B cell (primary cell): ENCODE data around the gene GUCD1. TPM values are rescaled to one million over a fixed set of nuclear protein-coding genes. Genes with fewer than 3 reads are reported as not detected.

Experiments
- ATAC-seq: fragments of 200-7000 bp; cut with Tn5 transposase; one replicate; pipeline ENCODE4 v1.10.0; 2021; ENCODE audit warnings: low read depth, mild to moderate bottlenecking, moderate number of reproducible peaks, moderate library complexity
- CTCF ChIA-PET: fragments of 350-600 bp; sonication (Branson Sonifier 250); formaldehyde crosslinking; loops from one replicate; lab custom pipeline; 2021; ENCODE audit warnings: antibody characterized with exemption, inconsistent platforms; lab: Charles Lee
- POLR2A ChIA-PET: fragments of 350-600 bp; sonication (Branson Sonifier 250); formaldehyde crosslinking; loops from one replicate; lab custom pipeline; 2021; ENCODE audit warnings: antibody characterized with exemption; lab: Charles Lee
- DNase-seq: peaks from one replicate; pipeline ENCODE4 v3.0.0; 2013
- H2AFZ ChIP-seq: 2 replicates; pipeline ENCODE4 v1.6.1; 2012; ENCODE audit warnings: mild to moderate bottlenecking, low read depth, low read length; ENCODE audit not compliant: insufficient read depth, poor library complexity, severe bottlenecking
- H3K27ac ChIP-seq, 2 donors: 1 replicate in 1 of 2; 2 replicates in 1 of 2; pipeline ENCODE4 v1.5.1; 2012 to 2013; ENCODE audit warnings: low read length in 2 of 2, mild to moderate bottlenecking in 2 of 2, moderate library complexity in 1 of 2
- H3K27me3 ChIP-seq, 4 experiments: fragments of 200-600 bp in 1 of 4; sonication (generic) in 1 of 4; replicated peaks in 1 of 4; 1 replicate in 2 of 4; 2 replicates in 2 of 4; pipeline versions ENCODE4 v1.6.1 to v1.7.0; 2013 to 2016; ENCODE audit warnings: low read length in 3 of 4, mild to moderate bottlenecking in 2 of 4, mixed read lengths in 1 of 4, moderate library complexity in 1 of 4; ENCODE audit not compliant: insufficient read depth in 4 of 4, control insufficient read depth in 3 of 4; ENCODE audit errors: control extremely low read depth in 1 of 4
- H3K36me3 ChIP-seq, 2 experiments: replicated peaks in 1 of 2; 1 replicate in 1 of 2; 2 replicates in 1 of 2; pipeline versions ENCODE4 v1.6.1 to v1.7.1; 2013; ENCODE audit warnings: low read length in 1 of 2; ENCODE audit not compliant: insufficient read depth in 2 of 2, control insufficient read depth in 1 of 2; ENCODE audit errors: control extremely low read depth in 1 of 2, extremely low read depth in 1 of 2
- H3K4me1 ChIP-seq, 2 donors: fragments of 200-600 bp in 1 of 2; sonication (generic) in 1 of 2; 1 replicate in 1 of 2; 2 replicates in 1 of 2; pipeline versions ENCODE4 v1.5.1 to v1.6.1; 2013 to 2017; ENCODE audit warnings: low read length in 2 of 2; ENCODE audit not compliant: control insufficient read depth in 2 of 2, insufficient read depth in 2 of 2
- H3K4me2 ChIP-seq: replicated peaks from 2 replicates; pipeline ENCODE3; 2012; ENCODE audit warnings: mild to moderate bottlenecking, low read depth, low read length; ENCODE audit not compliant: poor library complexity, severe bottlenecking
- H3K4me3 ChIP-seq, 5 experiments: fragments of 200-600 bp in 1 of 5; sonication (generic) in 1 of 5; 1 replicate in 3 of 5; 2 replicates in 2 of 5; pipeline versions ENCODE4 v1.5.1 to v1.7.0; 2011 to 2016; ENCODE audit warnings: low read length in 4 of 5, mild to moderate bottlenecking in 4 of 5, low read depth in 2 of 5, control low read depth in 1 of 5, moderate library complexity in 1 of 5; ENCODE audit not compliant: insufficient read depth in 1 of 5; ENCODE audit errors: control extremely low read depth in 1 of 5, extremely low read depth in 1 of 5
- H3K79me2 ChIP-seq: fragments of 200-600 bp; sonication (generic); one replicate; pipeline ENCODE4 v1.6.0; 2016; ENCODE audit warnings: low read length; ENCODE audit not compliant: control insufficient read depth, insufficient read depth
- H3K9ac ChIP-seq: fragments of 200-600 bp; sonication (generic); 2 replicates; pipeline ENCODE4 v1.6.1; 2017; ENCODE audit warnings: mild to moderate bottlenecking, low read length, moderate library complexity
- H3K9me3 ChIP-seq, 3 donors: one replicate each; pipeline versions ENCODE4 v1.6.1 to v1.7.1; 2013; ENCODE audit warnings: low read length in 2 of 3; ENCODE audit not compliant: control insufficient read depth in 2 of 3, insufficient read depth in 1 of 3; ENCODE audit errors: control extremely low read depth in 1 of 3
- H4K20me1 ChIP-seq: 2 replicates; pipeline ENCODE4 v1.6.0; 2012; ENCODE audit warnings: mild to moderate bottlenecking, low read length; ENCODE audit not compliant: insufficient read depth, control insufficient read depth, poor library complexity, severe bottlenecking
- H3K27ac Mint-ChIP-seq: one replicate; pipeline ENCODE4 v1.8.0; 2021; ENCODE audit warnings: mixed read lengths
- H3K27me3 Mint-ChIP-seq: one replicate; pipeline ENCODE4 v1.8.0; 2021; ENCODE audit warnings: mixed read lengths
- H3K4me1 Mint-ChIP-seq: one replicate; pipeline ENCODE4 v1.8.0; 2021; ENCODE audit warnings: mixed read lengths
- H3K4me3 Mint-ChIP-seq: one replicate; pipeline ENCODE4 v1.8.0; 2021; ENCODE audit warnings: mixed read lengths
- H3K9me3 Mint-ChIP-seq: one replicate; pipeline ENCODE4 v1.8.0; 2022; ENCODE audit warnings: mixed read lengths; ENCODE audit not compliant: insufficient read depth
- CTCF ChIP-seq: fragments of 200-600 bp; IDR thresholded peaks from one replicate; pipeline ENCODE4 v1.8.0; 2022; ENCODE audit warnings: antibody characterized with exemption, mild to moderate bottlenecking
- EZH2 ChIP-seq: IDR thresholded peaks from 2 replicates; pipeline ENCODE4 v1.6.1; 2012; ENCODE audit warnings: borderline replicate concordance, low read depth, mild to moderate bottlenecking, moderate library complexity, low read length; ENCODE audit not compliant: insufficient read depth, poor library complexity, severe bottlenecking
- WGBS: methylation state at CpG from one replicate; pipeline ENCODE4 v1.1.5; 2013; ENCODE audit warnings: missing lambda C conversion rate; ENCODE audit not compliant: insufficient coverage; 5-methylcytosine and 5-hydroxymethylcytosine counted together
- intact Hi-C: fragments of 100-400 bp; cut with micrococcal nuclease; formaldehyde crosslinking; loops from one replicate; pipeline ENCODE4 v1.10.0; 2022
- polyA plus RNA-seq: library from polyadenylated mRNA; depleted of rRNA; stranded (reverse); fragments of >200 nt; gene quantifications from 2 replicates; pipeline ENCODE4 v1.2.3, GENCODE V29; 2012
- total RNA-seq, 2 donors: library from RNA; stranded (reverse); fragments of 120-200 nt in 1 of 2; gene quantifications; 1 replicate in 1 of 2; 2 replicates in 1 of 2; pipeline versions ENCODE4 v1.2.3 to v1.2.4, GENCODE V29; 2013 to 2022

GUCD1 gene
- total and polyA plus RNA-seq, 2 donors (not counting 1 experiment from before 2014, with no cell fraction given), result 257 to 378 TPM

GRCh38 chr22:24498824-24499223, 56.1 kb downstream of the GUCD1 start:
- H3K27me3 Mint-ChIP-seq, result peaks cover 19% of the 10 kb centered on the region
- no peak overlapping the region for H2AFZ ChIP-seq
- H3K9me3 Mint-ChIP-seq, result no peaks in the 10 kb centered on the region
- ChIA-PET POLR2A (interaction anchor here (0.6 kb wide), 1 partner anchor 95 kb away, joined by 3 read pairs; no protein-coding TSS in a partner anchor), CTCF (interaction anchor here (1.3 to 2.0 kb wide), 3 partner anchors 28 to 77 kb away, joined by 3 to 6 read pairs (median 6); no protein-coding TSS in a partner anchor)
- no peak overlapping the region for H3K27ac ChIP-seq
- peaks cover 0 to 8% (median 0%) of the 10 kb centered on the region in 3 donors for H3K9me3 ChIP-seq
- H3K9ac ChIP-seq, result no peak overlapping the region
- peaks cover 21% of the 10 kb centered on the region for H3K4me1 Mint-ChIP-seq
- H3K27ac Mint-ChIP-seq, result no peak overlapping the region
- H3K27me3 ChIP-seq, result peaks cover 0 to 23% (median 14%) of the 10 kb centered on the region in 4 experiments
- 97% methylated on average over 10 of the region's 11 CpGs for WGBS
- H3K36me3 ChIP-seq, result no peaks in the 10 kb centered on the region
- no peaks in the 10 kb centered on the region for H4K20me1 ChIP-seq
- H3K4me3 ChIP-seq, result no peak overlapping the region
- ATAC-seq, result no peak
- intact Hi-C loops, result no loop called here
- no peak overlapping the region for H3K4me2 ChIP-seq
- DNase-seq, result no peak
- TF ChIP-seq EZH2, result no peak
- no peak for TF ChIP-seq CTCF
- H3K4me3 Mint-ChIP-seq, result no peak overlapping the region
- H3K79me2 ChIP-seq, result no peaks in the 10 kb centered on the region
- peaks cover 20 to 26% of the 10 kb centered on the region in 2 donors for H3K4me1 ChIP-seq

DNA sequence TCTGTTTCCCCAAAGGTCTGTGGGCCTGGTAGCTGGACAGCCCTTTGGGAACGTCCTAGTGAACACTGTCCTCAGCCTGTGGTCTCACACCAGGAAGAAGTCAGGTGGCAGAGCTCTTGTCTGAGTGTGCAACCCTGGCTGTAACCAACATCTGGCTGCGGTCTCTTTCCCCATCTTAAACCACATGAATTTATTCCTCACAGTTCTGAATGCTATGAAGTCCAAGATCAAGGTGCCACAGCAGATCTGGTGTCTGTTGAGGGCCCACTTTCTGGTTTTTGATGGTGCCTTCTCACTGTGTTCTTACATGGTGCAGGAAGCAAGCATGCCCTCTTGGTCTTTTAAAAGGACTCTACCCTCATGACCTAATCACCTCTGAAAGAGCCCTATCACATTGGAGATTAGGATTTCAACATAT, 57.1 kb downstream of the GUCD1 start:
- H3K36me3 ChIP-seq, result no peaks in the 10 kb centered on the region
- H3K27me3 Mint-ChIP-seq, result peaks cover 23% of the 10 kb centered on the region
- ChIA-PET CTCF (interaction anchor here (1.3 to 2.0 kb wide), 4 partner anchors 12 to 75 kb away, joined by 3 to 6 read pairs (median 5); no protein-coding TSS in a partner anchor), POLR2A (no interaction called here)
- no peak overlapping the region for H3K9ac ChIP-seq
- no peaks in the 10 kb centered on the region for H4K20me1 ChIP-seq
- H3K4me3 Mint-ChIP-seq, result no peak overlapping the region
- no peak for DNase-seq
- TF ChIP-seq CTCF, result no peak
- TF ChIP-seq EZH2, result no peak
- no peak overlapping the region for H2AFZ ChIP-seq
- peaks cover 11% of the 10 kb centered on the region for H3K4me1 Mint-ChIP-seq
- 25% methylated on average over 2 of the region's 2 CpGs for WGBS
- H3K27ac Mint-ChIP-seq, result no peak overlapping the region
- H3K9me3 ChIP-seq, result peaks cover 0 to 8% (median 0%) of the 10 kb centered on the region in 3 donors
- no peaks in the 10 kb centered on the region for H3K79me2 ChIP-seq
- no peak overlapping the region for H3K4me3 ChIP-seq
- H3K27me3 ChIP-seq, result peaks cover 0 to 27% (median 18%) of the 10 kb centered on the region in 4 experiments
- no peak for ATAC-seq
- no peaks in the 10 kb centered on the region for H3K9me3 Mint-ChIP-seq
- intact Hi-C loops, result no loop called here
- H3K4me2 ChIP-seq, result no peak overlapping the region
- H3K4me1 ChIP-seq, result peaks cover 12 to 18% of the 10 kb centered on the region in 2 donors
- H3K27ac ChIP-seq, result no peak overlapping the region
